GM18502 (cell line): ENCODE measurements around the gene CNNM2.
"Not testable (repeated sequence)": the region's sequence is repeated elsewhere in the genome, so short reads cannot be mapped to it uniquely, and the experiment has no call there.

Source experiments
- ATAC-seq: cut with Tn5 transposase; IDR thresholded peaks from one replicate; pipeline ENCODE4 v1.9.1; 2021; ENCODE audit warnings: mild to moderate bottlenecking; ENCODE audit not compliant: unreplicated experiment, poor library complexity

CNNM2 gene

GRCh38 chr10:103127241-103127640 is 209.1 kb downstream of the CNNM2 start:
- ATAC-seq, result no peak

- not testable (repeated sequence) for ATAC-seq
Observed at GRCh38 chr10:103130180-103130579, 212.1 kb downstream of the CNNM2 start.

GRCh38 chr10:103130910-103131309 is 212.8 kb downstream of the CNNM2 start:
- no peak for ATAC-seq

- not testable (repeated sequence) for ATAC-seq
Observed at GRCh38 chr10:103135168-103135567, 217.1 kb downstream of the CNNM2 start.

- ATAC-seq, result no peak
Observed at GRCh38 chr10:103139803-103140202, 221.7 kb downstream of the CNNM2 start.
